GM18505 (cell line): ENCODE measurements around the gene GART.
A peak's percentile ranks its signal among the peaks of the same experiment; 100 is the strongest.

Source experiments
- ATAC-seq: cut with Tn5 transposase; IDR thresholded peaks from one replicate; pipeline ENCODE4 v1.9.1; 2021; ENCODE audit not compliant: unreplicated experiment
- POLR2A ChIP-seq: IDR thresholded peaks from 4 replicates; pipeline ENCODE4 v1.6.1; 2011; ENCODE audit warnings: borderline replicate concordance; ENCODE audit not compliant: insufficient read depth, insufficient read length; ENCODE audit errors: extremely low read depth

The GART gene

DNA sequence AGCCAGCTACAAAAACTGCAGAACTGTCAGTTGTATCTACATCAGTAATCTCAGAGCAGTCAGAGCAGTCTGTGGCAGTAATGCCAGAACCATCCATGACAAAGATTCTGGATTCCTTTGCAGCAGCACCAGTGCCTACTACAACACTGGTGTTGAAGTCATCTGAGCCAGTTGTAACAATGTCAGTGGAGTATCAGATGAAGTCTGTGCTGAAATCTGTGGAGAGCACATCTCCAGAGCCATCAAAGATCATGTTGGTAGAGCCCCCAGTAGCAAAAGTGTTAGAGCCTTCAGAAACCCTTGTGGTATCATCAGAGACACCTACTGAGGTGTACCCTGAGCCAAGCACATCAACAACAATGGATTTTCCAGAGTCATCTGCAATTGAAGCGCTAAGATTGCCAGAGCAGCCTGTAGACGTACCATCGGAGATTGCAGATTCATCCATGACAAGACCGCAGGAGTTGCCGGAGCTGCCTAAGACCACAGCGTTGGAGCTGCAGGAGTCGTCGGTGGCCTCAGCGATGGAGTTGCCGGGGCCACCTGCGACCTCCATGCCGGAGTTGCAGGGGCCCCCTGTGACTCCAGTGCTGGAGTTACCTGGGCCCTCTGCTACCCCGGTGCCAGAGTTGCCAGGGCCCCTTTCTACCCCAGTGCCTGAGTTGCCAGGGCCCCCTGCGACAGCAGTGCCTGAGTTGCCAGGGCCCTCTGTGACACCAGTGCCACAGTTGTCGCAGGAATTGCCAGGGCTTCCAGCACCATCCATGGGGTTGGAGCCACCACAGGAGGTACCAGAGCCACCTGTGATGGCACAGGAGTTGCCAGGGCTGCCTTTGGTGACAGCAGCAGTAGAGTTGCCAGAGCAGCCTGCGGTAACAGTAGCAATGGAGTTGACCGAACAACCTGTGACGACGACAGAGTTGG, 8.2 kb upstream of the GART start:
- TF ChIP-seq POLR2A = no peak
- no peak for ATAC-seq

DNA sequence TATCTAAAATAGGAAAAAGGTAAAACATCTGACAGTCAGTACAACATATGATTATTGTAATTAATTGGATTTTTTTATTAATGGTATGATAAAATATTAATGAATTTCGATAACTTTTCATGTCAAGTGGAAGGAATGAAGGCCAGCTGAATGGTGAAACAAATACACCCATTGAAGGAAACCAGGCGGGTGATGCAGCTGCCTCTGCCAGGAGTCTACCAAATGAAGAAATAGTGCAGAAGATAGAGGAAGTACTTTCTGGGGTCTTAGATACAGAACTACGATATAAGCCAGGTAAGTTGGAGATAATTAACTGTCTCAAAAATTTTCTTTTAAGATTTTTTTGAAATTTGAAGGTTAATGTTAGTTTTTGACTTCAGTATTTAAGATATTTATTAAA, 4.2 kb upstream of the GART start:
- no peak for ATAC-seq
- TF ChIP-seq POLR2A = no peak

DNA sequence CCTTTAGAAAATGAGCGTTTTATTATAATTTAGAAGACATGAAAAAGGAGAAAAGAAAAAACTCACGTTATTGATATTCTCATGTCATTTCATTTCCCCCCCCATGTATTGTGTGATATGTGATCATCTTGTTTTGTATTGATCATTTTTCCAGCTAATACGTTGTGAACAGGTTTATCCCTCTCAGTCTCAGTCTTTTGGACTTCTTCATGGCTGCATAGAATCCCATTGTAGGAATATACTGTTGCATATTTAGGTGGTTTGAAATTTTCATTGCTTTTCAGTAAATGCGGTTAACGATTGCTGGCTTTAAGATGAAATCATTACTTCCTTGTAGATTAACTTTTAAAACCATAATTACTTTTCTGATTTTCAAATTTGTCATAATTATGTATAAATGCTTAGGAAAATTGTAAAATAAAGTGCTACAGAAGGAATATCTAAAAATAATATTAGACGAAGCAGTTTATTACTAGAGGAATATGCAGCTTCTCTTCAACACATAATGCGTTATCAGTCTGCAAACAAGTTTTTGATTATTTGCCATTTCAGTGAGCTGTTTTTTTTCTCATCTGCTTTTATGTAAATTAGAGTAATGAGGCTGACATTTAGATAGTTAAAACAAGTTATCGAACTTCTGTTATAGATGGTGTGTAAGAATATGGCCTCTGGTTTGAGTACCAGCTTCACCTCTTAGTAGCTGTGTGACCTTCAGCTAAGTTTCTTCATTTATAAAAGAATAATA, 2.7 kb upstream of the GART start:
- TF ChIP-seq POLR2A = no peak
- ATAC-seq = no peak

DNA sequence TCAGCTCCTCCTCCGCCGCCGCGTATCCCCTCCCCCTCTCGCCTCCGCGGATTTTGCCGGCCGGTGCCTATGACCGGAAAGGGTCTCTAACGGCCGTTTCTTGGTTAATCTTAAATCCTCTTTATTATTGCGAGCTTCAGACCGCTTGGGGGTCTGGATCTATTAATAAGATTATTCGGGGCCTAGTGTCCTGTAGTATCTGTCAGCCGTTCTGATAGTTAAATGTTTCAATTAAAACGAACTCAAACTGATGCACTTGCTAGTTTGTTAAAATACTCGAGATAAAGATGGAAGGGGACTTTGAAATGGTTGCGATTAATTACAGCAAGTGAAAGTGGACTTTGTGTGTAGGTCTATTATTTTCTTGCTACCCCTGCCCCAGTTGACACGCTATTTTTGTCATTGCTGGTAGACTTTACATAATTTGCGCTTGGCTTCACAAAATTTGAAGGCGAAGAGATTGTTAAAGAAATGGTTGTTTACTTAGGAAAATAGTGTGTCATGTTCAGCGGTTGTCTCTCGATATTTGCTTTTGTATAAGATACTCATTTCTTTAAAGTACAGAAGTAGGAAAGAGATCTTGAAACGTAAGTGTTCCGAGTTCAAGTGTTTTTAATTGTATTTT, 1.7 kb upstream of the GART start:
- no peak for TF ChIP-seq POLR2A
- ATAC-seq = no peak

DNA sequence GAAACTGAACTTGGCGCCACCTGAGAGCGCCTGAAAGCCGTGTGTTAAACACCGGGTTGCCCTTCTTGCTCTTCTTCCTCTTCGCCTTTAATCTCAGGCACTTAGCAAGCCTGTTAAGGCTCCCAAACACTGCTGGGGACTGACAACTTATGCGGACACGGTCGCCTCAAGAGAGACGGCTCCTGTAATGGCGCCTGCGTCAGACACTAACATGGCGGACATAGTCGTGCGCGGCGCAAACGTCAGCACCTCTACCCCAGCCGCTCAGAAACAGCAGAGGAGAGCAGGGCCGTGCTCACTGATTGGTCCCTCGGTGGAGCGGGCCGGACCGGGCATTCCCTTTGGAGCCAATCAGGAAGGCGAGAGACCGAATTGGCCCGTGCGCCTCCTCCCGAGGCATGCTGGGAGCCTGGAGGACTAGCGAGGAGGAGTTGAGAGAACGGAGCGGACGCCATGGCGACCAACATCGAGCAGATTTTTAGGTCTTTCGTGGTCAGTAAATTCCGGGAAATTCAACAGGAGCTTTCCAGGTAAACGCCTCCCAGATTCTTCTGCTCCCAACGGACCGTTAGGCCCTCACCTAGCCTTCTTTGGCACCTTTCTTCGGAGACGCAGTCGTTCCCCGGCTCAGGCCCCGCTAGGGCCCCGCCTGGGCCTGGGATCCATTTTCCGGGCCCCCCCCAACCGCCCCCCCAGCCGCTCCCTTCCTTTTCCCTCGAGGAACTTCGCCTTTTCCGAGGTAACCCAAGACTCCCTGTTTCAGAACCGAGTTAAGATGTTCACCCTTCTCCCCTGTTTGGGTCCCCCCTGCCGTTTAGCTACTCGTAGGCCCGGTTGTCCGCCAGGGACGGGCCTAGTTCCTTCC, 955 bp upstream of the GART start, which contains the start of gene SON:
TSS of gene SON (plus strand) at position 399 of the 865 bp plus-strand sequence. CDS start at position 454, 55 bp downstream.
- ATAC-seq = peak; percentile 88
- peak; percentile 95 for TF ChIP-seq POLR2A

DNA sequence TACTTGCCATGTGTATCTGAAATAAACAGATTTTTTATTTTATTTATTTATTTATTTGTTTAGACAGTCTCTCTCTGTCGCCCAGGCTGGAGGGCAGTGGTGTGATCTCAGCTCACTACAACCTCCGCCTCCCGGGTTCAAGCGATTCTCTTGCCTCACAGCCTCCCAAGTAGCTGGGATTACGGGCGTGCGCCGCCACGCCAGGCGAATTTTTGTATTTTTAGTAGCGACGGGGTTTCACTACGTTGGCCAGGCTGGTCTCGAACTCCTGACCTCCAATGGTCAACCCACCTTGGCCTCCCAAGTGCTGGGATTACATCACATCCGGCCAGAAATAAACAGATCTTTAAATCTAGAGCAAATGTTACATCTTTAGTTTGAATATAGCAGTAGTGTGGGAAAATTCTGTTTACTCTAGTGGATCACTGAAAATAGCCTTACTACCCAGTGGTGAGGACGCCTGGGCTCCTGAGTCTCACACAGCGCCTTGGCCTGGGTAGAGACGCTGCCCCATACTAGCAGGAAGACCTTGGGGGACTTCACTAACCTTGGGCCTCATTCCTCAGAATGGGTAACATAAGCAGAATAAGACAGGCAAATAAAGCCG, 709 bp downstream of the GART start:
- TF ChIP-seq POLR2A = no peak
- no peak for ATAC-seq

DNA sequence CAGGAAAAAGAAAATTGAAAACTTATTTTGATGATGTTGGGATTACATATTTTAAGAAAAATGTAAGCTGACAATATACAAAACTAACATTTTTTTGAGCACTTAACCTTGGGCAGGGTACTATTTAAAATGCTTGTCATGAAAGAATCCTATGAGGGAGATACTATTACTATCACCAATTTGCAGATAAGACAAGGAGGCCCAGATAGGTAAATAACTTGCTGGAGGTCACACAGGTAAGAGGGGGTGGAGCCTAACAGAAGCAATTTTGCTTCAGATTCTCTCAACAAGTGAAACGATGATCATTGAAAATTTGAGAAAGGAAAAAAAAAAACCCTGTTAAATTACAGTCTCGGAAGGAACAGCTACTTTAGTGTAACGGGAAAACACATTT, 1.2 kb downstream of the GART start:
- TF ChIP-seq POLR2A = no peak
- no peak for ATAC-seq

DNA sequence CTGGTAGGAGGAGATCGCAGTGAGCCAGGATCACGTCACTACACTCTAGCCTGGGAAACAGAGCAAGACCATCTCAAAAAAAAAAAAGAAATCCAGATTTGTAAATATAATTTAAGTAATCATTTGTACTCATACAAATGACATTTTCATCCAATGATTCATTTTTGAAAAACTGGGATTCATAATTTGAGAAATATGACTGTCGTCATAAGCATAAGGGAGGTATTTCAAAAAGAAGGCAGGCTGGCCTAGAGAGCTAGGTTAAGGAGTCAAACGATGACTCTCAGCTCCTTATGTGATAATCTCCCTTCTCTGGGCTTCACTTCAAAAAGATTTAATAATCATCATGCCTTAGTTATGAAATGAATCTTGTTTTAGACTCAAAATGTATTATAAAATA, 2.3 kb downstream of the GART start:
- no peak for TF ChIP-seq POLR2A
- ATAC-seq = no peak

DNA sequence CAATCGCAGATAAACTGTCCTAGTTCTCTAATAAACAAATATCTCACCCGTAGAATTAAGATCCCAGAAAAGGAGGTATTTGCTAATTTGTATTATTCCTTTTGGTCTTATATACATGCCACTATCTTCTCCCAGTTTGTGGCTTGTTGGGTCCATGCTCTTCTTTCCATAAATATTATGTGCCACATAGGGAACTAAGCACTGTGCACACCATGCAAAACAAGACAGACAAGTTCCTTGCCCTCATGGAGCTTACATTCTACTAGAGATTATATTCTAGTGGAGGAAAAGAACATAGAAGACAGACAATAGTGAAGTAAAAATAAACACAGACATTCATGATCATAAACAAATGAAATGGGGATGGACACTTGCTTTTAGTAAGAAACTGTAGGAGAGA, 4.7 kb downstream of the GART start:
- no peak for TF ChIP-seq POLR2A
- no peak for ATAC-seq

DNA sequence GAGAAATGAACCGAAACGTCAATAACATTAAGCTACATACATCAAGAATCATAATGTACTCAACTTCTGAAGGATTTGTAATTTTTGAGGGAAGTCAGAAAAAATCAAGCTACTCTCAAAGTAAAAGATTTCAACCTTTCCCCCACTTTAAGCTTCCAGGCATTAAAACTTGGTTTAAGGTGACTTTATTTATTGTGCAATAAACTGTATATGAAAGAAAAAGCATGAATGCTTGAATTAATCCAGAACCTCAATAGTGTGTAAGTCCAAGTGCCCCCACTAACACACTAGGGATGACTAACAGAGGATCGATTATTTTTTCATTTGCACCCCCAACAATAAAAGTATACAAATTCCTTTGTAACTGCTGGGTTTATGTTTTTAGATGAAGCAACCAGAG, 10.9 kb downstream of the GART start:
- no peak for TF ChIP-seq POLR2A
- ATAC-seq = no peak

DNA sequence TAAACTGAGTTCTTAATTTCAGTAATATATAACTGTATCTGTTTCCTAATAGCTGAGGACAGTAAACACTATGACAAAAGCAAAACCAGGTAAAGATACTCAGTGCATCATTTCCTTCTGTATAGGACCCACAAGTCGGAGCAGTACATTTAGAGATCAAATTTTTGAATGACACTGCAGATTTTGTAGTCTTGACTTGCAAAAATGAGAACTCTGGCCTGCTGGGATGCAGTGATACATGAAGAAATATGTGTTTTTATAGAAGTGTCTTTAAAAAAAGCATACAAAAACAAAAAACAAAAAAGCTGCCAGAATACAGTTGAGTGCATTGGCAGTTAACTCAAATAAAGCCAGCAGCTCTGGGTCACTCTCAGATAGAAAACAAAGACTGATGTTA, 19.0 kb downstream of the GART start:
- ATAC-seq = no peak
- no peak for TF ChIP-seq POLR2A

DNA sequence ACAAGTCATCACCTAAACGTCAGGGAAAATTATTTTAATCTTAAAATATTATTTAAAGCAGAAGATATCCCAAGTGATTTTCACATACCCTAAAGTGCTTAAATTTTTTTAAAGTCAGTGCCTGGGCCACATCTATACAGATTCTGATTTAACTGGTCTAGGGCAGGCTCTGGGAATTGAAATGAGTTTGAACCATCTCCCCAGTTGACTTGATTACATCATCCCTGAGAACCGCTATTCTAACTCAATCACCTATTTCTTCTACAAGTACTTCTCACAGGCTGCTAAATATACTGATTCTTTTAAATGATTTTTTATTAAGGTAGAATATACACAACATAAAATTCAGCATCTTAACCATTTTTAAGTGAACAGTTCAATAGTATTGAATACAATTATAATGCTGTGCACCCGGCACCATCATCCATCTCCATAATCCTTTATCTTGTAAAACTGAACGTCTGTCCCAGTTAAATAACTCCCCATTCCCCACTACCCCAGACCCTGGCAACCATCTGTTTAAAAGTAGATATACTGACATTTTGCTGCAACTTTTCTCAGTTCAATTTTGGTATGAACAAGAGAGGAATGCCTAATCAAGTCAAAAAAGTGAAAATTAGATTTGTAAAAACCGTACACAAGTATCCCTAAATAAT, 19.5 kb downstream of the GART start:
- no peak for TF ChIP-seq POLR2A
- ATAC-seq = no peak
